OCI-LY3 (cell line): ENCODE measurements around the gene ARHGAP26.

Source experiments
- H2AFZ ChIP-seq: fragments of 200-600, 300-600 bp; shearing (Covaris generic); 2 replicates; pipeline ENCODE4 v1.6.0; 2014; ENCODE audit warnings: antibody characterized with exemption, low read depth, low read length
- H3K27ac ChIP-seq: fragments of 200-600, 300-600 bp; sonication (generic); 2 replicates; pipeline ENCODE4 v1.5.1; 2014; ENCODE audit warnings: mild to moderate bottlenecking, low read length, moderate library complexity, mixed read lengths
- H3K27me3 ChIP-seq: fragments of 200-600, 300-600 bp; sonication (generic); 2 replicates; pipeline ENCODE4 v1.6.1; 2014; ENCODE audit warnings: low read depth, low read length, mixed read lengths
- H3K36me3 ChIP-seq: fragments of 200-600, 300-600 bp; sonication (generic); replicated peaks from 2 replicates; pipeline ENCODE3; 2014; ENCODE audit warnings: low read depth, low read length, mixed read lengths
- H3K4me1 ChIP-seq: fragments of 300-600, 200-600 bp; sonication (generic); 2 replicates; pipeline ENCODE4 v1.6.1; 2014; ENCODE audit warnings: low read length, mixed read lengths
- H3K4me2 ChIP-seq: fragments of 200-600, 300-600 bp; sonication (generic); 2 replicates; pipeline ENCODE4 v1.6.1; 2014; ENCODE audit warnings: low read length, mixed read lengths
- H3K4me3 ChIP-seq: fragments of 300-600, 200-600 bp; sonication (generic); 2 replicates; pipeline ENCODE4 v1.5.1; 2014; ENCODE audit warnings: antibody characterized with exemption, mild to moderate bottlenecking, low read length, moderate library complexity
- H3K79me2 ChIP-seq: fragments of 300-600, 200-600 bp; shearing (Covaris generic); 2 replicates; pipeline ENCODE4 v1.6.1; 2014; ENCODE audit warnings: mild to moderate bottlenecking, low read length, mixed read lengths
- H3K9ac ChIP-seq: fragments of 300-600, 200-600 bp; shearing (Covaris generic); 2 replicates; pipeline ENCODE4 v1.6.0; 2014; ENCODE audit warnings: mild to moderate bottlenecking, low read length, moderate library complexity
- H3K9me3 ChIP-seq: fragments of 200-600, 300-600 bp; shearing (Covaris generic); 2 replicates; pipeline ENCODE4 v1.6.1; 2014; ENCODE audit warnings: low read length, mixed read lengths; ENCODE audit not compliant: insufficient read depth
- H4K20me1 ChIP-seq: fragments of 200-600, 300-600 bp; sonication (generic); 2 replicates; pipeline ENCODE4 v1.6.1; 2016; ENCODE audit warnings: low read length, mixed read lengths; ENCODE audit not compliant: insufficient read depth
- EZH2phosphoT487 ChIP-seq: fragments of 200-600 bp; shearing (Covaris generic); IDR thresholded peaks from 2 replicates; pipeline ENCODE4 v1.6.1; 2018; ENCODE audit warnings: antibody characterized with exemption, mixed run types, low read depth
- TF ChIP-seq, protein P1 (sequence below): fragments of 200-600, 300-600 bp; sonication (generic); IDR thresholded peaks from 2 replicates; pipeline ENCODE4 v1.5.1; 2014; ENCODE audit warnings: antibody characterized with exemption, low read length, low read depth

ARHGAP26 gene

DNA sequence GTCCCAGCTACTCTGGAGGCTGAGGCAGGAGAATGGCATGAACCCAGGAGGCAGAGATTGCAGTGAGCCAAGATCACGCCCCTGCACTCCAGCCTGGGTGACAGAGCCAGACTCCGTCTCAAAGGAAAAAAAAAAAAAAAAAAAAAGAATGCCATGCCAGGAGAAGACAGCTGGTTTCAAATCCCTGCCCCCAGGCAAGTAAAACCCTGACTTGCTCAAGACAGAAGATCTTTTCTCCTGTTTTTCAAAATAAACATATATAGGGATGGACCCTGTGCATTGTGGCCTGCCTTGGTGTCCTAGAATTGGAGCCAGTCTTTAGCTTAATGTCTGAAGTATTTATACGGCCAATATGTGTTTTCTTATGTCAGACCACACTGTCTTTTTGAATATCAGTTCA is 456.2 kb downstream of the ARHGAP26 start:
- peaks cover 52% of the 10 kb centered on the region for H3K4me1 ChIP-seq
- no peaks in the 10 kb centered on the region for H3K79me2 ChIP-seq
- H3K9me3 ChIP-seq, result peaks cover 7% of the 10 kb centered on the region; the same call in 1 of the 2 replicates
- no peak overlapping the region for H2AFZ ChIP-seq
- H3K36me3 ChIP-seq, result no peaks in the 10 kb centered on the region
- H3K4me3 ChIP-seq, result no peak overlapping the region
- TF ChIP-seq EZH2phosphoT487, result no peak
- TF ChIP-seq, protein P1, sequence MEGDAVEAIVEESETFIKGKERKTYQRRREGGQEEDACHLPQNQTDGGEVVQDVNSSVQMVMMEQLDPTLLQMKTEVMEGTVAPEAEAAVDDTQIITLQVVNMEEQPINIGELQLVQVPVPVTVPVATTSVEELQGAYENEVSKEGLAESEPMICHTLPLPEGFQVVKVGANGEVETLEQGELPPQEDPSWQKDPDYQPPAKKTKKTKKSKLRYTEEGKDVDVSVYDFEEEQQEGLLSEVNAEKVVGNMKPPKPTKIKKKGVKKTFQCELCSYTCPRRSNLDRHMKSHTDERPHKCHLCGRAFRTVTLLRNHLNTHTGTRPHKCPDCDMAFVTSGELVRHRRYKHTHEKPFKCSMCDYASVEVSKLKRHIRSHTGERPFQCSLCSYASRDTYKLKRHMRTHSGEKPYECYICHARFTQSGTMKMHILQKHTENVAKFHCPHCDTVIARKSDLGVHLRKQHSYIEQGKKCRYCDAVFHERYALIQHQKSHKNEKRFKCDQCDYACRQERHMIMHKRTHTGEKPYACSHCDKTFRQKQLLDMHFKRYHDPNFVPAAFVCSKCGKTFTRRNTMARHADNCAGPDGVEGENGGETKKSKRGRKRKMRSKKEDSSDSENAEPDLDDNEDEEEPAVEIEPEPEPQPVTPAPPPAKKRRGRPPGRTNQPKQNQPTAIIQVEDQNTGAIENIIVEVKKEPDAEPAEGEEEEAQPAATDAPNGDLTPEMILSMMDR, result no peak
- H3K27ac ChIP-seq, result no peak overlapping the region
- no peaks in the 10 kb centered on the region for H3K27me3 ChIP-seq
- H3K4me2 ChIP-seq, result no peak overlapping the region
- no peak overlapping the region for H3K9ac ChIP-seq
- no peaks in the 10 kb centered on the region for H4K20me1 ChIP-seq

DNA sequence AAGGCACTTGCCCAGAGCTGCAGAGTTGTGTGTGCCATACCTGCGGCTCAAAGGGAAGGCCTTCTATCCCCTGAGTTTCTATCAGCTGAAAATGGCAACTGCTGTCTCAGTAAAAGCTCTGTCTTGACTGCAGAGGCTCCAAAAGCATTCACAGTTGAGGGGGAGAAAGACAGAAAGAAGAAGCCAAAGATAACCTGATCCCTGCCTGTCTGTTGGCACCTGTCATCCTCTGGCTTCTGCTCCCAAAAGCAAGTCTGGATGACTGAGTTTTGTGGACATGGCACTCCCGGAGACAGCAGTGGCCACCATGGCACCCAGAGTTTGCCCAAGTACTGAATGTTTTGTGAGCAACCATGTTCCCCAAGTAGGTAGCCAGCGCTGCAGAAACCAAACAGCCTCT is 456.7 kb downstream of the ARHGAP26 start:
- no peak overlapping the region for H2AFZ ChIP-seq
- H3K9ac ChIP-seq, result no peak overlapping the region
- no peaks in the 10 kb centered on the region for H4K20me1 ChIP-seq
- no peaks in the 10 kb centered on the region for H3K79me2 ChIP-seq
- no peak for TF ChIP-seq EZH2phosphoT487
- TF ChIP-seq, protein P1, result no peak
- no peaks in the 10 kb centered on the region for H3K36me3 ChIP-seq
- H3K9me3 ChIP-seq, result peaks cover 7% of the 10 kb centered on the region; the same call in 1 of the 2 replicates
- no peak overlapping the region for H3K27ac ChIP-seq
- H3K4me1 ChIP-seq, result peaks cover 52% of the 10 kb centered on the region
- no peak overlapping the region for H3K4me3 ChIP-seq
- no peaks in the 10 kb centered on the region for H3K27me3 ChIP-seq
- H3K4me2 ChIP-seq, result no peak overlapping the region

DNA sequence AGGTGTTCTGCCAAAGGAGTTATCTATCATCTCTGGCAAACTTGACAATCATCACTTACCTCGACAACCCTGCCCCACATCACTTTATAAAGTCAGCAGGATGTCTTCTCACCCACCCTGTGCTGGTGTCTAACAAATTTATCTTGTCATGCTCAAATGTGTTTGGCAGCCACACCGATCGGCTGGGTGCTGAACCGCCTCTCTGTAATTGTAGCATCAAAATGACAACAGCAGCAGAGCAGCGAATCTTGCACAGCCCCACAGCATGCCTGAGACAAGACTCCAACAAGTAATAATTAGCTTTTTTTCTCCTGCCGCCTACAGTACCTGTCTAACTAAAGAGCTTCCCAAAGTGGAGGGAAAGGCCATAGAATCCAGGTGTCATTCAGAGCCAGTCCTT is 457.1 kb downstream of the ARHGAP26 start:
- H3K36me3 ChIP-seq, result no peaks in the 10 kb centered on the region
- H4K20me1 ChIP-seq, result no peaks in the 10 kb centered on the region
- peaks cover 7% of the 10 kb centered on the region; the same call in 1 of the 2 replicates for H3K9me3 ChIP-seq
- no peak overlapping the region for H3K27ac ChIP-seq
- no peak for TF ChIP-seq EZH2phosphoT487
- TF ChIP-seq, protein P1, result no peak
- no peaks in the 10 kb centered on the region for H3K27me3 ChIP-seq
- no peak overlapping the region for H3K4me3 ChIP-seq
- no peak overlapping the region for H3K9ac ChIP-seq
- H3K79me2 ChIP-seq, result no peaks in the 10 kb centered on the region
- peaks cover 52% of the 10 kb centered on the region for H3K4me1 ChIP-seq
- H3K4me2 ChIP-seq, result no peak overlapping the region
- no peak overlapping the region for H2AFZ ChIP-seq

DNA sequence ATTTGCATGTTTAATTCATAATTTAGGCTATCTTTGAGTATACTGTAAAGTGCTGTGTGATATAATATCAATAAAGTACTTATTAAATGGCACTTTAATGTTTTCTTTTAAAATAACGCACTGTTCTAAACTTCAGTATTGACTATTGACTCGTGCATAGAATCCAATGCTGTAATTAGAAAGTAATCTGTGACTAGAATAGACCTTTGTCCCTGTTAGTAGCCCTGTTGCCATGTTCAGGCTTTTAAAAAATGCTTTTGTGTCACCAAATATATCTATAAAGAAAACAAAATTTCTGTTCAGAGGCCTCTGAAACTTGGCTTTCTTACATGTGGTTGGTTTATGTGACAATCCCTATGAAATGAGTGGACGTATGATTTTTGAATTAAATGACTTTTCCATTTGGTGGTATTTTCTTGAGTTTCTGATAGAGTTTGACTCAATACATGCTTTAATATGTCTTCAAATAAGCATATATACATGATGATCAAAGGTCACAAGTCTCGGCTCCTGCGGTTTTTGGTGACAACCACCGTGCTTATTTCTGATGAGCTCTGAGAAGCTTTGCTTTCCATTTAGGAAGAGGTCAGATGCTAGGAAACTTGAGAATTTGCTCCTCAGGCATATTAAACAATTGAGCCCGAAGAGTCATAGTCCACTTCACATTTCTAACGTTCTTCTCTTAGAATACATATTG is 458.6 kb downstream of the ARHGAP26 start:
- Histone ChIP-seq H4K20me1 (no peaks in the 10 kb centered on the region), H3K4me2 (peak overlapping the region; percentile 89), H3K27me3 (no peaks in the 10 kb centered on the region), H2AFZ (0 out of 2 replicates have a peak overlapping the region, but pooled peaks have one; percentile 17), H3K79me2 (no peaks in the 10 kb centered on the region), H3K4me1 (peaks cover 46% of the 10 kb centered on the region), H3K36me3 (no peaks in the 10 kb centered on the region), H3K27ac (peak overlapping the region; percentile 80), H3K9ac (0 out of 2 replicates have a peak overlapping the region, but pooled peaks have one; percentile 46), H3K9me3 (peaks cover 7% of the 10 kb centered on the region; the same call in 1 of the 2 replicates), H3K4me3 (no peak overlapping the region)
- TF ChIP-seq, protein P1, result no peak
- TF ChIP-seq EZH2phosphoT487, result no peak
